ENCODE data around the gene PCGF3.
A peak's percentile ranks its signal among the peaks of the same experiment; 100 is the strongest.

Gene PCGF3

DNA sequence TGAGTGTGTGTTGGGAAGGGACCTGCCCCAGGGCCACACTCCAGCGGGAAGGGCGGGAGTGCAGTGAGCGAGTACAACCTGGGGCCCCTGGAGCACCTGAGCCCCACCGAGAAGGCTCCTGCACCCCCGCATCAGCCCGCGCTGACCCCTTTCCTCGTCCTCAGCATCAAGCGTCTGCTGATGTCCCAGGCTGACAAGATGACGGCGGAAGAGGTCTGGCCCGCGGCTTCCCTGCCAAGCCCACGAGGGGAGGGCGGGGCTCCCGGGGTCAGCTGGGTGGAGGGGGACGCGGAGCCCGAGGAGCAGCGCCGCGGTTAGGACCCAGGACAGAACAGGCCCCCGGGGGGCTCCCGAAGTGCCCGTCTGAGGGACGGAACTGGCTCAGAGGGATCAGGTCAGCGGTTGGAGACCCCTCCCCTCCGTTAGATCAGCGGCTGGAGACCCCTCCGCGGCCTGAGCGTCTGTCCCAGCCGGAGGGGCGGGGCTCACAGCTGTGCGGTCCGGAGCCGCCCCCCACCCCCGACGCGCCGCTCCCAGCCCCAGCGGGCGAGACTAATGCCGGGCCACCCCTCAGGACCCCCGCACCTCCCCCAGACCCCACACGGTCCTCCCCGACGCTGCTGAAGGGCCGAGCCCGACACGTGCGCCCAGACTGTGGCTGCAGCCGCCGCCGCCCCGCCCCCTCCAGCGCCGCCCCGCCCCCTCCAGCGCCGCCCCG, 24.5 kb upstream of the PCGF3 start:
- DNase-seq (ENCODE audit: extremely low read depth, low read depth), result no peak
- TF ChIP-seq, protein P1, sequence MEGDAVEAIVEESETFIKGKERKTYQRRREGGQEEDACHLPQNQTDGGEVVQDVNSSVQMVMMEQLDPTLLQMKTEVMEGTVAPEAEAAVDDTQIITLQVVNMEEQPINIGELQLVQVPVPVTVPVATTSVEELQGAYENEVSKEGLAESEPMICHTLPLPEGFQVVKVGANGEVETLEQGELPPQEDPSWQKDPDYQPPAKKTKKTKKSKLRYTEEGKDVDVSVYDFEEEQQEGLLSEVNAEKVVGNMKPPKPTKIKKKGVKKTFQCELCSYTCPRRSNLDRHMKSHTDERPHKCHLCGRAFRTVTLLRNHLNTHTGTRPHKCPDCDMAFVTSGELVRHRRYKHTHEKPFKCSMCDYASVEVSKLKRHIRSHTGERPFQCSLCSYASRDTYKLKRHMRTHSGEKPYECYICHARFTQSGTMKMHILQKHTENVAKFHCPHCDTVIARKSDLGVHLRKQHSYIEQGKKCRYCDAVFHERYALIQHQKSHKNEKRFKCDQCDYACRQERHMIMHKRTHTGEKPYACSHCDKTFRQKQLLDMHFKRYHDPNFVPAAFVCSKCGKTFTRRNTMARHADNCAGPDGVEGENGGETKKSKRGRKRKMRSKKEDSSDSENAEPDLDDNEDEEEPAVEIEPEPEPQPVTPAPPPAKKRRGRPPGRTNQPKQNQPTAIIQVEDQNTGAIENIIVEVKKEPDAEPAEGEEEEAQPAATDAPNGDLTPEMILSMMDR (IDR thresholded peaks at IDR 0.05; ENCODE audit: low read depth, low read length), result no peak

DNA sequence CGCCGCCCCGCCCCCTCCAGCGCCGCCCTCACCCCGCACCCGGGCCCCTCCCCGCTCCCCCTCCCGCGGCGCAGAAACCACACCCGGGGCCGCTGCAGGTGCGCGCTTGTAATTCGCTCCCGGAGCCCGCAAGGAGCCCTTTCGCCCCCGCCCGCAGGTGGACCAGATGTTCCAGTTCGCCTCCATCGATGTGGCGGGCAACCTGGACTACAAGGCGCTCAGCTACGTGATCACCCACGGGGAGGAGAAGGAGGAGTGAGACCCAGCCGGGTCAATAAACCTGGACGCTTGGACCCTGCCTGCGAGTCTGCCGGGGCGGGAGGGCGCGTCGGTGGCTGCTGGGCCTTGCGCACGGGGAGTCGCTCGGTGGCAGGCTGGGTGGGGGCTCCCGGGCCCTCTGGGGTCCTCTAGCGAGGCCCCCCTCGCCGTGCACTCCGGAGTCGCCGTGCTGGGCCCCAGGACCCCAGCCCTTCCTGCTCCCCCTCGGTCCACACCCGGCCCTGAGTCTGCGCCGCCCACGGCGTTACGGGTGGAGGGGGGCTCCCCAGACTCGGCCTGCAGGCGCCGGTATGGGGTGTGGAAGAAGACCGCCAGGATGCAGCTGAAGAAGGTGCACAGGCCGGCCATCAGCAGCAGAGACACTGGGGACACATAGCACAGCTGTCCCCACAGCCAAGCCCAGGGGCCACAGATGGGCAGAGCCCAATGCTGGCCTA, 23.7 kb upstream of the PCGF3 start:
- TF ChIP-seq, protein P1 (IDR thresholded peaks at IDR 0.05; ENCODE audit: low read depth, low read length), result no peak

DNA sequence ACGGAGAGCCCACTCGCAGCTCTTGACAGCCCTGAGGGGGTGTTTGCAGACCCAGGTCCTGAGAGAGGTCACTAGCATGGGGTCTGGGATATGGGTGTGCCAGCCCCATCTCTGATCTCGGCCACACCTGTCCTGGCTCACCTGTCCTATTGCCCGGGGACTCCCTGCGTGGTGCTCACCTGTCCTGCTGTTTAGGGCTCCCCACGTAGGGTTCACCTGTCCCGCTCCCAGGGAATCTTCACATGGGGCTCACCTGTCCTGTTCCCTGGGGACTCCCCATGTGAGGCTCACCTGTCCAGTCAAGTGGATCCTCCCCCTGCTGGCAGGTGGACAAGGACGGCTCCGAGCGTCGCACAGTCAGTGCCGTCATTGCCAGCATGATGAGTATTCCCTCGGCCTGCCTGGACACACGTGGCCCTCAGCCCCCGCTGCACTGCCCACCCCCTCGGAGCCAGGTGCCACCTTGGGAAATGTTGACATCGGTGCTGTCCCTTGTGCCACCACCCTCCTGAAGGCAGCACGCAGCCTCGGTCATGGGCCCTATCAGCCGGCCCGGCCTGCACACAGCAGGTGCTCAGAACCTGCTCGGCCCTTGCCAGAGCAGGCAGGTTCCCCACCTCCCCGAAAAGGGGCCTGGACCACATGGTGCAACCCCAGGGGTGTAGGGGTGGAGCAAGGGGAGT, 23.0 kb upstream of the PCGF3 start:
- DNase-seq (ENCODE audit: extremely low read depth, low read depth), result no peak
- TF ChIP-seq, protein P1 (IDR thresholded peaks at IDR 0.05; ENCODE audit: low read depth, low read length), result no peak

More for the DNA sequence above, 23.7 kb upstream of the PCGF3 start:
- DNase-seq (ENCODE audit: extremely low read depth, low read depth), result no peak

DNA sequence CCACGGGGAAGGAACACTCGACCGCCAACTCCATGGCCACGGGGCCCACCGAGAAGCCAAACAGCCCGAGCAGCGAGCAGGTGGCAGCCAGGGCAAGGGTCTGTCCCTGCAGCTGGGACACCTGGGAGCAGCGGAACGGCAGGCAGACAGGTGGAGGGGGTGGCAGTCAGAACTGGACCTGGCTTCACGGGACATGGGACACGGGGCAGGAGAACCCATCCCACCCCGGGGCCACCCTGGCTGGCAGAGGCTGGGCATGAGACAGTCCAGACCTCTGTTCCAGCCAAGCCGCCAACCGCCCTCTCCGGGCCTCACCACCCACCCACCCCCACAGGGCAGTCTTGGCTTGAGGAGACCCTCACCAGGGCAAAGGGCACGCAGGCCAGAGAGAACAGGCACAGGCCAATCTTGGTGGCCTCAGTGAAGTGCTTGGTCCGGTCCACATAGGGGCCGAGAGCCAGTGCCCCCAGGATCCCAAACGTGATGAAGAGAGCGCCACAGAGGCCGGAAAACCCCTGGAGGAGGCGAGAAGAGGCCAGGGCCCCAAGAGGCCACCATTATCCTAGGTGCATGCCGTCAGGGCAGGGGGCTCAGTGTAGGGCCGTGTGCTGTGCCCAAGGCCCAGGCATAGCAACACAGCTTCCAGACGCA, 22.3 kb upstream of the PCGF3 start:
- TF ChIP-seq, protein P1 (IDR thresholded peaks at IDR 0.05; ENCODE audit: low read depth, low read length), result no peak

DNA sequence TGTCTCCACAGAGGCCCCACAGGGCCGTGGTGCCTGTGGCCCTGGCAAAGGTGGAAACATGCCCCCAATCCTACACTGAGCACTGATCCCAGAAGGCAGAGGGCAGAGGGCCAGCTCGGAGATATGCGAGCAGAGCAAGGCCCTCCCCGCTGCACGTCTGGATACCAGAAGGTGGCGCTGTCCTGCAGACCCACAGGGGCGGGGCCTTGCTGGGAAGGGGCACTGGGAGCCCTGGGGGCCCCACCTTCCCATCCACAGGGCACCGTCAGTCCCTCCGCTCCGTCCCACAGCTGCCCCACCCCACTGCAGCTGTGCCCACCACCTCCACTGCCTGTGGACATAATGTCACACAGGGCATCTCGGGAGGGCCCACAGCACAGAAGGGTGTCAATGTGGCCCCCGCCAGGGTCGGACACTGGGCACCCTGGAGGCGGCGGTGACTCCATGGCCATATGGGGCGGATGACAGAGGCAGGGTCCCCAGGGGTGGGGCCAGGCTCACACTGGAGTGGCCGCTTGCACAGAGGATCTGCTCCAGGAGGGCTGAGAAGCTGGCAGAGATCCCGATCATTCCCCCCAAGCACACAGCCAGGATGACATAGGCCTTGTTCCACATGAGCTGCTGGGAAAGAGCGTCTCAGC, 21.5 kb upstream of the PCGF3 start:
- TF ChIP-seq, protein P1 (IDR thresholded peaks at IDR 0.05; ENCODE audit: low read depth, low read length), result peak; percentile 80
- no peak for DNase-seq (ENCODE audit: extremely low read depth, low read depth)

More for the DNA sequence above, 22.3 kb upstream of the PCGF3 start:
- DNase-seq (ENCODE audit: extremely low read depth, low read depth), result no peak

DNA sequence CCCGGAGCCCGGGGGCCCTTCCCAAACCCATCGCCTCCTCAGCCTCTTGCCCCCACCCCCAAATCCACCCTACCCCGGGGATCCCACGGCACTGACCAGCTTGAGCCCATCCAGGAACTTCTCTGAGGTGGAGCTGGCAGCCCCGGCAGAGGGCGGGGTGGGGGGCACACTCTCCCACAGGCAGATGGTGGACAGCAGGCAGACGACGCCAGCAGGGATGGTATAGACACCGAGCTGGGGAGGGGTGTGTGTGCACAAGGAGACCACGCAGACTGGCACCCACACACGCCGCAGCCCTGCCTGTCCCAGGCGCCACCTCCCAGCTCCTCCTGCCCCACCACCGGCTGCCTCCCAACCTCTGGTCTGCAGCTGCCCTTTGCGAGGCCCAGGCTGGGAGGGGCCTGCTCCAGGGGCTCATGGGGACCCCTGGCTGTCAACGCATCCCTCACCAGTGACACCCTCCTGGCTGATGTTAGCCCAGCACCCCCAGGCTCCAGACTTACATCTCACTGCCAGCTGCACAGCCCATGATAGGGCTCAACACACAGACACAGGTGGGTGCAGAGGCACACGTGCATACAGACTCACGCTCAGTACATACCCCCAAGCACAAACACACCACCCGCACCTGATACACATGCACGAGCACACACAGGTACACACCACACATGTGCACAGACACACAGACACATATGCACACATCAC, 20.9 kb upstream of the PCGF3 start:
- no peak for DNase-seq (ENCODE audit: extremely low read depth, low read depth)
- TF ChIP-seq, protein P1 (IDR thresholded peaks at IDR 0.05; ENCODE audit: low read depth, low read length), result no peak

Data from AG09319 (cell line).